Measurements from ENCODE around the gene TBXT.

TBXT gene

DNA sequence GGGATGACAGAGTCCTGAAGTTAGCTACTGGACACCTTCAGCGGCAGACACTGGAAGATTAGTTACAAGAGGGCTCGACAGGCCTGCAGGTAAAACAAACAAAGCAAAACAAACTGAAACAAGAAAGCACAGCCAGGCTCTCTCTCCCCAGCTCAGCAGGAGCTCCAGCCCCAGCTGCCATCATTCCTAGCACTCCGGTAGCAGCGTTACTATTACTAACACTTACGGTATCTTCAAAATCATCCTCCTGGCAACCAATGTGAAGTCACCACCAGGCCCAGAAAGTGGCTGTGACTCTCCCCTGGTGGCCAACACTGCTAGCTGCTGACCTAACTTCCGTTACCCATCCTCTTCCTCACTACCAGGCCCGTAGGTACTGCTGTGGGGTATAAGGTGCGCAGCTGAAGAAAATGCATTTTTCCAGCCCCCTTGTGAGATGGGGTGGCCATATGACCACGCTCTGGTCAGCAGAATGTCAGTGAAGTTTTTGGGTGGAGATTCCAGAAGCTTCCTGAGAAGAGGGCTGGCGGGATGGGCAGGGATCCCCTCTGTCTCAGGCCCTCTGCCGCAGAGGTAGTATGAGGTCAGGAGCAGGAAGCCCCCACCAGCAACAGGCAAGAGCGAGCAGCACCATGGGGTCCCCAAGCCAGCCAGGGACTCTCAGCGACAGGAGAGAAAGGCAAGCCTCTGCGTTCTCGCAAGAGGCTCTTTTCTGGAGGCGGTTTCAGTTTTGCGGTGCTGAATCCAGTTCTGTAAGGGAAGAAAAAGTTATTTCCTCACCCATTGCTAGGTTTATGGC lies 37.4 kb upstream of the TBXT start:
- TF ChIP-seq FOXP2 (optimal IDR thresholded peaks at IDR 0.05; ENCODE audit: borderline replicate concordance, extremely low read depth, extremely low read length, insufficient read depth) (no peak), SIN3A (IDR thresholded peaks at IDR 0.05; ENCODE audit: borderline replicate concordance, insufficient read depth, low read length) (no peak), TAF1 (IDR thresholded peaks at IDR 0.05; ENCODE audit: borderline replicate concordance, insufficient read depth, low read length) (no peak), POLR2AphosphoS5 (IDR thresholded peaks at IDR 0.05; ENCODE audit: low read depth, low read length) (no peak)
- TF ChIP-seq, protein P1, sequence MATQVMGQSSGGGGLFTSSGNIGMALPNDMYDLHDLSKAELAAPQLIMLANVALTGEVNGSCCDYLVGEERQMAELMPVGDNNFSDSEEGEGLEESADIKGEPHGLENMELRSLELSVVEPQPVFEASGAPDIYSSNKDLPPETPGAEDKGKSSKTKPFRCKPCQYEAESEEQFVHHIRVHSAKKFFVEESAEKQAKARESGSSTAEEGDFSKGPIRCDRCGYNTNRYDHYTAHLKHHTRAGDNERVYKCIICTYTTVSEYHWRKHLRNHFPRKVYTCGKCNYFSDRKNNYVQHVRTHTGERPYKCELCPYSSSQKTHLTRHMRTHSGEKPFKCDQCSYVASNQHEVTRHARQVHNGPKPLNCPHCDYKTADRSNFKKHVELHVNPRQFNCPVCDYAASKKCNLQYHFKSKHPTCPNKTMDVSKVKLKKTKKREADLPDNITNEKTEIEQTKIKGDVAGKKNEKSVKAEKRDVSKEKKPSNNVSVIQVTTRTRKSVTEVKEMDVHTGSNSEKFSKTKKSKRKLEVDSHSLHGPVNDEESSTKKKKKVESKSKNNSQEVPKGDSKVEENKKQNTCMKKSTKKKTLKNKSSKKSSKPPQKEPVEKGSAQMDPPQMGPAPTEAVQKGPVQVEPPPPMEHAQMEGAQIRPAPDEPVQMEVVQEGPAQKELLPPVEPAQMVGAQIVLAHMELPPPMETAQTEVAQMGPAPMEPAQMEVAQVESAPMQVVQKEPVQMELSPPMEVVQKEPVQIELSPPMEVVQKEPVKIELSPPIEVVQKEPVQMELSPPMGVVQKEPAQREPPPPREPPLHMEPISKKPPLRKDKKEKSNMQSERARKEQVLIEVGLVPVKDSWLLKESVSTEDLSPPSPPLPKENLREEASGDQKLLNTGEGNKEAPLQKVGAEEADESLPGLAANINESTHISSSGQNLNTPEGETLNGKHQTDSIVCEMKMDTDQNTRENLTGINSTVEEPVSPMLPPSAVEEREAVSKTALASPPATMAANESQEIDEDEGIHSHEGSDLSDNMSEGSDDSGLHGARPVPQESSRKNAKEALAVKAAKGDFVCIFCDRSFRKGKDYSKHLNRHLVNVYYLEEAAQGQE (IDR thresholded peaks at IDR 0.05; ENCODE audit: insufficient read depth in 1 of 2, low read depth in 2 of 2, low read length in 2 of 2) = no peak

- TF ChIP-seq POLR2AphosphoS5 (IDR thresholded peaks at IDR 0.05; ENCODE audit: low read depth, low read length) (no peak), FOXP2 (optimal IDR thresholded peaks at IDR 0.05; ENCODE audit: borderline replicate concordance, extremely low read depth, extremely low read length, insufficient read depth) (no peak), TAF1 (IDR thresholded peaks at IDR 0.05; ENCODE audit: borderline replicate concordance, insufficient read depth, low read length) (no peak)
Measured at GRCh38 chr6:166203641-166204222, 36.1 kb upstream of the TBXT start.

DNA sequence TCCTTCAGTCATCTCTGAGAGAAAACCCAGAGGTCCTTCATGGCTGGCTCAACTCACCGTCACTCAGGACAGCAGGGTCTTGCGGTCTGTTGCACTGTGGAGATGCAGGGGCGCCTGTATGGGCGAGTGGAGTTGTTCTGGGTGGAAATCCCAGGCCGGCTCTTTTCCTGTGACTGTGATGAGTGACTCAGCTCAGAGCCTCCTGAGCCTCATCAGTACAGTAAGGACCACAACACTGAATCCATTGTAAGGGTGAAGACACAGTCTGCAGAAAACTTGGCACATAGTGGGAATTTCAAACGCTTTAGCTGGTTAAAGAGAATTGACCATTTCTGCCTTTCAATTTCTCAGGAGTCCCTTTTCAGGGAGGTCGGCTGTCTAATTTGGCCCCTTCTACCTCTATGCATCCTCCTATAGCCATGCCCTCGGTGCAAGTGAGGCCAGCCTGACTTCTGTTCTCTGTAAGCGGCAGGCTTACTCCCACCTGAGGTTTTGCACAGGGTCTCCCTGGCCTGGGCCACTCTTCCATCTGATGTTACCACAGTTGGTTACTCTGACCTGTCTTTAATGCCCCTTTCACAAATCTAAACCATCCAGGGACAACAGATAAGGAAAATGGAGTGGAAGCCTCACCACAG lies 35.5 kb upstream of the TBXT start:
- no peak for TF ChIP-seq FOXP2 (optimal IDR thresholded peaks at IDR 0.05; ENCODE audit: borderline replicate concordance, extremely low read depth, extremely low read length, insufficient read depth)
- TF ChIP-seq TAF1 (IDR thresholded peaks at IDR 0.05; ENCODE audit: borderline replicate concordance, insufficient read depth, low read length) = no peak
- no peak for TF ChIP-seq SIN3A (IDR thresholded peaks at IDR 0.05; ENCODE audit: borderline replicate concordance, insufficient read depth, low read length)
- no peak for TF ChIP-seq POLR2AphosphoS5 (IDR thresholded peaks at IDR 0.05; ENCODE audit: low read depth, low read length)
- TF ChIP-seq, protein P1 (IDR thresholded peaks at IDR 0.05; ENCODE audit: insufficient read depth in 1 of 2, low read depth in 2 of 2, low read length in 2 of 2) = no peak

GRCh38 chr6:166202321-166202733 lies 34.7 kb upstream of the TBXT start:
- TF ChIP-seq SIN3A (IDR thresholded peaks at IDR 0.05; ENCODE audit: borderline replicate concordance, insufficient read depth, low read length) (no peak), TAF1 (IDR thresholded peaks at IDR 0.05; ENCODE audit: borderline replicate concordance, insufficient read depth, low read length) (no peak), FOXP2 (optimal IDR thresholded peaks at IDR 0.05; ENCODE audit: borderline replicate concordance, extremely low read depth, extremely low read length, insufficient read depth) (no peak), POLR2AphosphoS5 (IDR thresholded peaks at IDR 0.05; ENCODE audit: low read depth, low read length) (no peak)
- TF ChIP-seq, protein P1 (IDR thresholded peaks at IDR 0.05; ENCODE audit: insufficient read depth in 1 of 2, low read depth in 2 of 2, low read length in 2 of 2) = no peak

DNA sequence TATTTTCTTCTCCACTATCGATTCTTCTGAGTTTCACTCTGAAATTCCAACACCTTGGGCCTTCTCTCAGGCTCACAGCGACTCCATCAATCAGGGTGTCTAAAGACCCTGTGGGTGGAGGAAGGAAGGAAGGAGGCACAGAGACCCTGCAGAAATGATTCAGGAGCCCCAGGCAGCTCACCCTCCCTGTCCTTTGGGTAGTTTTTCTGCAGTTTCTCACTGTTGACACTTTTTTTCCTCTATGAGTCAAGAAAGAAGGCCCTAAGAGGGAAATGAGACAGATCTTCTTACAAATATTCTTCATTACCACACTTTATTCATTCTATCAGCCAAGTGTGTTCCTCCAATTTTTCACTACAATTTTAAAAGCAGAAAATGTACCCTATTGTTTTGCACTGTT lies 34.2 kb upstream of the TBXT start:
- TF ChIP-seq FOXP2 (optimal IDR thresholded peaks at IDR 0.05; ENCODE audit: borderline replicate concordance, extremely low read depth, extremely low read length, insufficient read depth) = no peak
- no peak for TF ChIP-seq TAF1 (IDR thresholded peaks at IDR 0.05; ENCODE audit: borderline replicate concordance, insufficient read depth, low read length)
- TF ChIP-seq SIN3A (IDR thresholded peaks at IDR 0.05; ENCODE audit: borderline replicate concordance, insufficient read depth, low read length) = no peak
- TF ChIP-seq, protein P1 (IDR thresholded peaks at IDR 0.05; ENCODE audit: insufficient read depth in 1 of 2, low read depth in 2 of 2, low read length in 2 of 2) = no peak
- TF ChIP-seq POLR2AphosphoS5 (IDR thresholded peaks at IDR 0.05; ENCODE audit: low read depth, low read length) = no peak
